Effector memory CD8-positive, alpha-beta T cell (primary cell): ENCODE results near the gene COG6.
A peak's percentile ranks its signal among the peaks of the same experiment; 100 is the strongest.

ENCODE experiments used
- ATAC-seq: fragments of 150-1000 bp; cut with Tn5 transposase; replicated peaks from 2 replicates; pipeline ENCODE4 v1.10.0; 2021; ENCODE audit warnings: mild to moderate bottlenecking, moderate library complexity
- DNase-seq, 3 experiments: peaks; one replicate each; pipeline ENCODE4 v3.0.0; 2021
- H3K27ac Mint-ChIP-seq, 2 donors: one replicate each; pipeline ENCODE4 v1.8.0; 2022; ENCODE audit warnings: mild to moderate bottlenecking in 2 of 2, mixed read lengths in 2 of 2, moderate library complexity in 2 of 2
- H3K27me3 Mint-ChIP-seq, 2 donors: one replicate each; pipeline ENCODE4 v1.8.0; 2022; ENCODE audit warnings: mixed read lengths in 2 of 2
- H3K36me3 Mint-ChIP-seq: one replicate; pipeline ENCODE4 v1.8.0; 2022; ENCODE audit warnings: mild to moderate bottlenecking, moderate library complexity, mixed read lengths; ENCODE audit not compliant: insufficient read depth
- H3K4me1 Mint-ChIP-seq, 2 donors: one replicate each; pipeline ENCODE4 v1.8.0; 2022; ENCODE audit warnings: low read depth in 2 of 2, mixed read lengths in 2 of 2
- H3K4me3 Mint-ChIP-seq, 2 donors: one replicate each; pipeline ENCODE4 v1.8.0; 2022; ENCODE audit warnings: mild to moderate bottlenecking in 2 of 2, mixed read lengths in 2 of 2, moderate library complexity in 2 of 2
- H3K9me3 Mint-ChIP-seq, 2 donors: one replicate each; pipeline ENCODE4 v1.8.0; 2022; ENCODE audit warnings: mixed read lengths in 2 of 2

The COG6 gene

GRCh38 chr13:39766464-39767158 lies 111.1 kb downstream of the COG6 start:
- no peak overlapping the region for H3K4me3 Mint-ChIP-seq
- no peaks in the 10 kb centered on the region for H3K9me3 Mint-ChIP-seq
- H3K27me3 Mint-ChIP-seq: no peaks in the 10 kb centered on the region
- H3K27ac Mint-ChIP-seq: no peak overlapping the region
- H3K36me3 Mint-ChIP-seq: no peaks in the 10 kb centered on the region
- DNase-seq (no peak), ATAC-seq (no peak)
- H3K4me1 Mint-ChIP-seq: peaks cover 4 to 6% of the 10 kb centered on the region in 2 donors

GRCh38 chr13:39767791-39768517 lies 112.5 kb downstream of the COG6 start:
- H3K27ac Mint-ChIP-seq: peak overlapping the region in 1 of 2 donors; percentile 74
- no peaks in the 10 kb centered on the region for H3K27me3 Mint-ChIP-seq
- H3K36me3 Mint-ChIP-seq: no peaks in the 10 kb centered on the region
- no peaks in the 10 kb centered on the region for H3K9me3 Mint-ChIP-seq
- peak; percentile 41 for ATAC-seq
- DNase-seq: no peak
- H3K4me3 Mint-ChIP-seq: no peak overlapping the region
- H3K4me1 Mint-ChIP-seq: peaks cover 4 to 6% of the 10 kb centered on the region in 2 donors

DNA sequence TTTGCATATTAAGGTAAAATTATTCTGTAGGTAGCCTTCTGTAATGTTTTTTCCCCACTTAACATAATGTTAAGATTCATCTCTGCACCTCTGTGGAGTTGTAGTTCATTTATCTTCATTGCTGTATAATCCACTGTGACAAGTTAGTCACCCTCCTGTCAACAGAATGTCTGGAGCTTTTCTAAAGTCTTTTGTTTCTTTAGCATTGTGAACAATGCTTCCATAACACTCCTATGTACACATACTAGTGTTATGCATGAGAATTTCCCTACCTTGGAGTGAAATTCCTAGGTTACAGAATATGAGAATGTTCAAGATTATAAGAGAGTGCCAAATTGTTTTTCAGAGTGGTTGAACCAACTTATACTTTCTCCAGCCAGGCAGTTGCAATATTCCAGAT lies 113.5 kb downstream of the COG6 start:
- no peak for ATAC-seq
- Mint-ChIP-seq H3K4me3 (no peak overlapping the region), H3K36me3 (no peaks in the 10 kb centered on the region), H3K4me1 (peaks cover 4 to 6% of the 10 kb centered on the region in 2 donors), H3K27me3 (no peaks in the 10 kb centered on the region), H3K9me3 (no peaks in the 10 kb centered on the region), H3K27ac (no peak overlapping the region)
- DNase-seq: no peak

GRCh38 chr13:39770221-39771090 lies 115.0 kb downstream of the COG6 start:
- Mint-ChIP-seq H3K27ac (no peak overlapping the region), H3K27me3 (no peaks in the 10 kb centered on the region), H3K4me1 (peaks cover 4 to 6% of the 10 kb centered on the region in 2 donors), H3K4me3 (no peak overlapping the region), H3K36me3 (no peaks in the 10 kb centered on the region), H3K9me3 (no peaks in the 10 kb centered on the region)
- DNase-seq: no peak
- no peak for ATAC-seq

DNA sequence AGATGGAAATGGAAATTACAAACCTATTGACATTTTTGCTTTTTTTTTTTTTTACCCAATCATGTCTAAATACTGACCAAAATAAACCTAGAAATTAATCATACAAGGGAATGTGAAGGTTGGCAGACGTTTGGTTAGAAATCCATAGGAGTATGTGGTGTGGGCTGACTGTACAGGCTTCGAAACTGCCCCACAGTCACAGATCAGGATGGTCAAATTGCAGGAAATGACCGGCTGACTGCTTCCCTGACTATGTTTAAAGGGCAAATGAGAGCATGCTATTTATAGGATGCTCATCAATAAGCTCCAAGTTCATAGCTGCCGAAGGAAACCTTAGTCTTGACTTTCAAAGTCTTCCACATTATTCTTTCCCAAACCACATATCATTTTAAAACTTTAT lies 118.4 kb downstream of the COG6 start:
- no peak for DNase-seq
- ATAC-seq: no peak

GRCh38 chr13:39776439-39776838 lies 121.0 kb downstream of the COG6 start:
- Mint-ChIP-seq H3K4me1 (peaks cover 7 to 10% of the 10 kb centered on the region in 2 donors), H3K36me3 (no peaks in the 10 kb centered on the region), H3K9me3 (no peaks in the 10 kb centered on the region), H3K27me3 (no peaks in the 10 kb centered on the region), H3K27ac (peak overlapping the region in 1 of 2 donors; percentile 67), H3K4me3 (no peak overlapping the region)
- ATAC-seq (no peak), DNase-seq (no peak)

More for the DNA sequence above, 118.4 kb downstream of the COG6 start:
- Mint-ChIP-seq H3K4me3 (no peak overlapping the region), H3K36me3 (no peaks in the 10 kb centered on the region), H3K9me3 (no peaks in the 10 kb centered on the region), H3K4me1 (peaks cover 0 to 3% of the 10 kb centered on the region in 2 donors), H3K27ac (no peak overlapping the region), H3K27me3 (no peaks in the 10 kb centered on the region)

GRCh38 chr13:39777021-39777420 lies 121.6 kb downstream of the COG6 start:
- Mint-ChIP-seq H3K4me1 (peaks cover 7 to 10% of the 10 kb centered on the region in 2 donors), H3K9me3 (no peaks in the 10 kb centered on the region), H3K4me3 (no peak overlapping the region), H3K36me3 (no peaks in the 10 kb centered on the region), H3K27ac (peak overlapping the region in 1 of 2 donors; percentile 2), H3K27me3 (no peaks in the 10 kb centered on the region)
- DNase-seq: no peak
- ATAC-seq: no peak

GRCh38 chr13:39777527-39778061 lies 122.1 kb downstream of the COG6 start:
- peaks cover 7 to 10% of the 10 kb centered on the region in 2 donors for H3K4me1 Mint-ChIP-seq
- no peak overlapping the region for H3K27ac Mint-ChIP-seq
- H3K4me3 Mint-ChIP-seq: no peak overlapping the region
- no peaks in the 10 kb centered on the region for H3K36me3 Mint-ChIP-seq
- ATAC-seq: peak; percentile 61
- no peak for DNase-seq
- H3K9me3 Mint-ChIP-seq: no peaks in the 10 kb centered on the region
- no peaks in the 10 kb centered on the region for H3K27me3 Mint-ChIP-seq

- Mint-ChIP-seq H3K27me3 (peaks cover 0 to 5% of the 10 kb centered on the region in 2 donors), H3K4me3 (no peak overlapping the region), H3K4me1 (peaks cover 7 to 10% of the 10 kb centered on the region in 2 donors), H3K36me3 (no peaks in the 10 kb centered on the region), H3K9me3 (no peaks in the 10 kb centered on the region), H3K27ac (no peak overlapping the region)
- peak; percentile 12 to 32 (median 31) for DNase-seq
- peak; percentile 61 for ATAC-seq
Measured at GRCh38 chr13:39779337-39780265, 124.1 kb downstream of the COG6 start.

DNA sequence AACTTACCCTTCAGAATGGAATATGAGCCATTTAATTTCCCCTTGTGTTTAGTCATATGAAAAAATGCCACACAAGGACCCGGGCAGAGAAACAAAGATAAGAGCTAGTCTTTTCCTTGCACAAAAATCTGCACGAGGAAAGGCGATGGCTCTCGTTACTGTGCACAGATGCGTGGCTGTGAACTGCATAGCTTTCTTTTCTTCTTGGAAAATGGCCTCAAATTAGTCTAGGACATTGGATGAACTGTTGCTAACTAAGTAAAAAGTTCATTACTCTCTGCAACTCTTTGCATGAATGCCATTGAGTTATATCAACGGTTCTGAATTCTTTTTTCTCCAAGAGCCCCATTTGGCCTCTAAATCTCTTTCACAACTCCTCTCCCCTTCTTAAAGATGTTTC lies 125.2 kb downstream of the COG6 start:
- DNase-seq (no peak), ATAC-seq (no peak)
- Mint-ChIP-seq H3K4me3 (no peak overlapping the region), H3K27me3 (peaks cover 1 to 9% of the 10 kb centered on the region in 2 donors), H3K4me1 (peaks cover 7 to 10% of the 10 kb centered on the region in 2 donors), H3K36me3 (no peaks in the 10 kb centered on the region), H3K9me3 (no peaks in the 10 kb centered on the region), H3K27ac (no peak overlapping the region)

DNA sequence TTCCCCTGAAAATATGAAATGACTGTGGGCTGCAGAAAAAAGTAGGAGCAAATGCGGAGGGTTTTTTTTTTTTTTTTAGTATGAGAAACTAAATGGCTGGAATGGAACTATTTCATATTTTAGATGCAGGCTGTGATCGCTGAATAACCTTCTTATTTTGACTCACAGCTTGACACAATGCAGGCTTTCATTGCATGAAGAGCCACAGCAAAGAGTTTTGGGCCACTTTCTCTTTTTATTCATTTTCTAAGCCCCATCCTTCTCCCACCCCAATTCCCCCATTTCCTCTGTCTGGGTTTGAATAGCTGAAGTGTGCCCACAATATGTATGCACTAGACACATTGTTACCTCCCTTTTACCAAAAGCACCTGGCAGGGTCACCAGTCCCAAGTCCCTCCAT lies 125.9 kb downstream of the COG6 start:
- DNase-seq (no peak), ATAC-seq (no peak)
- H3K27ac Mint-ChIP-seq: no peak overlapping the region
- H3K4me1 Mint-ChIP-seq: peaks cover 7 to 10% of the 10 kb centered on the region in 2 donors
- H3K36me3 Mint-ChIP-seq: no peaks in the 10 kb centered on the region
- H3K27me3 Mint-ChIP-seq: peaks cover 8 to 15% of the 10 kb centered on the region in 2 donors
- H3K4me3 Mint-ChIP-seq: no peak overlapping the region
- H3K9me3 Mint-ChIP-seq: no peaks in the 10 kb centered on the region

GRCh38 chr13:39783051-39783450 lies 127.6 kb downstream of the COG6 start:
- DNase-seq (no peak), ATAC-seq (no peak)
- H3K27ac Mint-ChIP-seq: no peak overlapping the region
- H3K27me3 Mint-ChIP-seq: peaks cover 8 to 25% of the 10 kb centered on the region in 2 donors
- no peak overlapping the region for H3K4me3 Mint-ChIP-seq
- peaks cover 7 to 10% of the 10 kb centered on the region in 2 donors for H3K4me1 Mint-ChIP-seq
- H3K36me3 Mint-ChIP-seq: no peaks in the 10 kb centered on the region
- no peaks in the 10 kb centered on the region for H3K9me3 Mint-ChIP-seq
